Left lung (tissue), 10 donors: ENCODE results near the gene TTLL10. TPM values are rescaled to one million over a fixed set of nuclear protein-coding genes. Genes with fewer than 3 reads are reported as not detected.
A peak's percentile ranks its signal among the peaks of the same experiment; 100 is the strongest.

ENCODE experiments used
- ATAC-seq: fragments of 200-7000 bp; cut with Tn5 transposase; one replicate; pipeline ENCODE4 v1.9.1; 2020; ENCODE audit warnings: moderate library complexity
- DNase-seq, 4 donors: peaks; one replicate each; pipeline ENCODE4 v3.0.0-alpha.2; 2013 to 2020
- H3K27ac ChIP-seq, 2 donors: fragments of 200-600 bp; sonication (generic) in 1 of 2; one replicate each; pipeline versions ENCODE4 v1.5.0 to v1.8.0; 2020 to 2021
- H3K27me3 ChIP-seq, 2 donors: fragments of 200-600 bp; sonication (generic) in 1 of 2; one replicate each; pipeline versions ENCODE4 v1.5.0 to v1.8.0; 2020 to 2021
- H3K36me3 ChIP-seq, 2 donors: fragments of 200-600 bp; sonication (generic) in 1 of 2; one replicate each; pipeline versions ENCODE4 v1.5.0 to v1.8.0; 2020 to 2021
- H3K4me1 ChIP-seq, 2 donors: fragments of 200-600 bp; one replicate each; pipeline ENCODE4 v1.8.0; 2021
- H3K4me3 ChIP-seq, 2 donors: fragments of 200-600 bp; sonication (generic) in 1 of 2; one replicate each; pipeline versions ENCODE4 v1.5.0 to v1.8.0; 2020 to 2021; ENCODE audit warnings: mild to moderate bottlenecking in 1 of 2
- H3K9me3 ChIP-seq, 2 donors: fragments of 200-600 bp; sonication (generic) in 1 of 2; one replicate each; pipeline versions ENCODE4 v1.5.0 to v1.8.0; 2020 to 2021
- CTCF ChIP-seq, 2 donors: fragments of 200-600 bp; sonication (generic) in 1 of 2; IDR thresholded peaks; one replicate each; pipeline versions ENCODE4 v1.5.0 to v1.8.0; 2021; ENCODE audit warnings: antibody characterized with exemption in 2 of 2
- intact Hi-C, 2 donors: fragments of 100-400 bp; cut with DNase I; formaldehyde crosslinking; loops; one replicate each; pipeline versions ENCODE4 v1.11.2 to v1.14.2; 2022
- polyA plus RNA-seq, 6 donors: library from polyadenylated mRNA; unstranded; fragments of 120-200 nt; gene quantifications; one replicate each; pipeline ENCODE4 v1.2.1, GENCODE V29; 2013; ENCODE audit not compliant: insufficient read length in 6 of 6
- total RNA-seq, 2 donors: library from RNA; stranded (reverse); fragmentation: NEBNext Ultra II Directional; extraction: Animal tissue kit (Norgen Biotek cat#: 25700); gene quantifications; one replicate each; pipeline ENCODE4 v1.2.1, GENCODE V29; 2021
- donor health status: DM: no; HTN: yes; CAD: no.
- donor health status: DM: no; HTN: no; CAD: no.

TTLL10 gene
- total and polyA plus RNA-seq, 8 donors, result 0.17 to 4.6 (median 1.7) TPM

DNA sequence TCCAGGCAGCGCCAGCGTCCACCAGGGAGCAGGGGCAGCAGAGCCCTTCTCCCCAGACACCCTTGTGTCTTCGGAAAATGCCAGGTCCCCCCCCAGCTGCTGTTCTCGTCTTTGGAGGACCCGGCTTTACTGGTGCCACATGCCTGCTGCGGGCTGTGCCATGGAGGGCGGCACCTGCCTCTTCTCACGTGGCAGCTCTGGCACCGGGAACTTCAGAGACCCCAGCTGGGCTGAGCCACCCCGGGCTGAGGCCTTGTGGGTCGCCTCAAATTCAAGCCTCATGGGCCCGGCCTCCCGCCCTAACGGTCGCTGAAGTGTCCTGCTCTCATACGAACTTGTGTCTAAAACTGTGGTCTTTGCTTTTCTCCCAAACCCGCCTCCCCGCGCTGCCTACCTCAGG lies 30.8 kb upstream of the TTLL10 start:
- Histone ChIP-seq H3K36me3 (no peaks in the 10 kb centered on the region), H3K27me3 (peaks cover 2 to 53% of the 10 kb centered on the region in 2 donors), H3K4me3 (no peak overlapping the region), H3K27ac (no peak overlapping the region), H3K9me3 (no peaks in the 10 kb centered on the region), H3K4me1 (peaks cover 0 to 14% of the 10 kb centered on the region in 2 donors)
- TF ChIP-seq CTCF (IDR thresholded peaks at IDR 0.05), result no peak
- DNase-seq (no peak), ATAC-seq (no peak)
- intact Hi-C loops, result no loop called here

GRCh38 chr1:1143636-1144035 lies 30.0 kb upstream of the TTLL10 start:
- intact Hi-C loops, result no loop called here
- no peaks in the 10 kb centered on the region for H3K9me3 ChIP-seq
- H3K4me1 ChIP-seq, result peaks cover 0 to 14% of the 10 kb centered on the region in 2 donors

DNA sequence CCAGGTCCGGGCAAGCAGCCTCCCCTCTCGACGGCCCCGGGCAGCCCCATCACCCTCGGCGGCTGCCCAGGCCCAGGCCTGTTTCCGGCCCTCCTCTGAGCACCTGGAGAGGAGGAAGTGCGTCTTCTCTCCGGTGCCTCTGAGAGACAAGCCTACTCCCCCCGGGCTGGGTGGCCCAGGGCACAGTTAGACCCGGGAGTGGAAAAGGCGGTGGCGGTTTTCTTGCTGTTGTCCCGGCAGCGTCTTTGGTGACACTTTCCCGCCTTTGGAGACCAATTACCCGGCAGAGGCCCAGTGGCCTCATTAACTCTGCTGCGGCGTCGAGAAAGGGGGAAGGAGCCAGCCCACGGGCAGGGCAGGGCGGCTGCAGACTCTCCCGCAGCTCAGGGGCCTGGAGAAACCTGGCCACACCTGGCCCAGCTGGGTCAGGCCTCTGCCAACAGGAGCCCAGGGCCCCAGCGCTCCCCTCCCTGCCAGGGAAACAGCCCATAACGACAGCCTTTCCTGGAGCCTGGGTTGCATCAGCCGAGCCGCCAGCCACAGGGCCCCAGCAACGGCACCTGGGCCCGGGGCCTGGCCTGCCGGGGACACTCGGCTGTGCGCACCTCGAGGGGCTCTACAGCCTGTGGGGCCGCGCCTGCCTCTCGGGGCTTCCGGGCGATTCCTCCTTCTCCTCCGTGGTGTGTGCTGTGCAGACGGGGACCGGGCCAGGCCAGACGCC lies 29.4 kb upstream of the TTLL10 start:
- DNase-seq (peak in 1 of 4 donors; percentile 74), ATAC-seq (peak; percentile 75)
- intact Hi-C loops, result no loop called here
- H3K27me3 ChIP-seq, result peaks cover 0 to 43% of the 10 kb centered on the region in 2 donors
- H3K4me3 ChIP-seq, result no peak overlapping the region
- H3K9me3 ChIP-seq, result no peaks in the 10 kb centered on the region
- H3K36me3 ChIP-seq, result no peaks in the 10 kb centered on the region
- H3K4me1 ChIP-seq, result peaks cover 0 to 14% of the 10 kb centered on the region in 2 donors
- H3K27ac ChIP-seq, result peak overlapping the region in 1 of 2 donors; percentile 42
- no peak for TF ChIP-seq CTCF (IDR thresholded peaks at IDR 0.05)

More at GRCh38 chr1:1143636-1144035, 30.0 kb upstream of the TTLL10 start:
- no peak for DNase-seq
- TF ChIP-seq CTCF (IDR thresholded peaks at IDR 0.05), result no peak
- ATAC-seq, result no peak
- H3K36me3 ChIP-seq, result no peaks in the 10 kb centered on the region
- no peak overlapping the region for H3K4me3 ChIP-seq
- peaks cover 0 to 45% of the 10 kb centered on the region in 2 donors for H3K27me3 ChIP-seq
- peak overlapping the region in 1 of 2 donors; percentile 42 for H3K27ac ChIP-seq

- Histone ChIP-seq H3K27ac (peak overlapping the region in 1 of 2 donors; percentile 42), H3K27me3 (peaks cover 0 to 43% of the 10 kb centered on the region in 2 donors), H3K4me3 (no peak overlapping the region), H3K36me3 (no peaks in the 10 kb centered on the region), H3K9me3 (no peaks in the 10 kb centered on the region), H3K4me1 (peaks cover 0 to 14% of the 10 kb centered on the region in 2 donors)
- ATAC-seq (no peak), DNase-seq (no peak)
- intact Hi-C loops, result no loop called here
- TF ChIP-seq CTCF (IDR thresholded peaks at IDR 0.05), result no peak
Observed at GRCh38 chr1:1144843-1145546, 28.7 kb upstream of the TTLL10 start.

DNA sequence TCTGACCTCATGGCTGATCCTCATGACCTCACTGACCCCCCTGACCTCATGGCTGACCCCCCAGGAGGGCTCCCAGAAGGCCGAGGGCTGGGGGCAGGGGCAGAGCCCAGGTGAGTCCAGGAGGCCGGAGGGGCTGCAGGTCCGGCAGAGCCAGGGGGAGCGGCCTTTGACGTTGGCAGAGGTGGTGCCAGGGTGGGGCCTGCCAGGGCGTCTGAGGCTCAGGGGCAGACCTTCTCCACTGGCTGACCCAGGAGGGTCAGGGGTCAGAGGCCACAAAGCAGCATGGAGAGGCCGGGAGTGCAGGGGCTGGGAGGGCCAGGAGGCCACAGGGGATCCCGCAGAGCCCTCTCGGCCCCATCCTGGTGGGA lies 28.1 kb upstream of the TTLL10 start:
- Histone ChIP-seq H3K27ac (no peak overlapping the region), H3K4me3 (no peak overlapping the region), H3K27me3 (peaks cover 0 to 42% of the 10 kb centered on the region in 2 donors), H3K36me3 (no peaks in the 10 kb centered on the region), H3K9me3 (no peaks in the 10 kb centered on the region), H3K4me1 (peaks cover 0 to 14% of the 10 kb centered on the region in 2 donors)
- no peak for TF ChIP-seq CTCF (IDR thresholded peaks at IDR 0.05)
- ATAC-seq (no peak), DNase-seq (no peak)
- intact Hi-C loops, result no loop called here
